Right lobe of liver (tissue), 4 donors: ENCODE data around the gene CHN2.

ENCODE experiments used
- CTCF ChIP-seq, 4 donors: fragments of 200-600 bp in 3 of 4; fragments of 450-650 bp in 1 of 4; IDR thresholded peaks; one replicate each; pipeline versions ENCODE4 v1.5.1 to v1.8.0; 2016 to 2022; ENCODE audit warnings: antibody characterized with exemption in 4 of 4, mild to moderate bottlenecking in 2 of 4
- POLR2A ChIP-seq: fragments of 450-650 bp; IDR thresholded peaks from one replicate; pipeline ENCODE4 v1.6.1; 2017; ENCODE audit warnings: antibody characterized with exemption, mild to moderate bottlenecking
- donor health status: DM: no; HTN: no; CAD: no.
- donor health status: DM: no; HTN: no; CAD: no.
- donor health status: DM: no; HTN: yes; CAD: no.

- TF ChIP-seq CTCF (IDR thresholded peaks at IDR 0.05): no peak
- no peak for TF ChIP-seq POLR2A
Measured at GRCh38 chr7:29274146-29275017, 79.8 kb downstream of the CHN2 start.
